Kidney epithelial cell (primary cell): ENCODE measurements around the gene ATP2B1. TPM values are rescaled to one million over a fixed set of nuclear protein-coding genes. Genes with fewer than 3 reads are reported as not detected.

Experiments used
- DNase-seq: peaks from one replicate; pipeline ENCODE4 v3.0.0-alpha.2; 2010; ENCODE audit warnings: low read depth
- H3K27me3 ChIP-seq: 2 replicates; pipeline ENCODE4 v1.6.0; 2011; ENCODE audit warnings: low read length; ENCODE audit not compliant: control insufficient read depth, insufficient read depth
- H3K36me3 ChIP-seq: 2 replicates; pipeline ENCODE4 v1.5.1; 2011; ENCODE audit warnings: low read length; ENCODE audit not compliant: control insufficient read depth, insufficient read depth
- H3K4me3 ChIP-seq: 2 replicates; pipeline ENCODE4 v1.5.1; 2011; ENCODE audit warnings: low read depth, mild to moderate bottlenecking, control low read depth, low read length
- CTCF ChIP-seq: IDR thresholded peaks from 2 replicates; pipeline ENCODE4 v1.5.1; 2011; ENCODE audit warnings: mild to moderate bottlenecking, moderate library complexity, low read length, control low read depth, inconsistent platforms; ENCODE audit not compliant: insufficient read depth, poor library complexity, severe bottlenecking
- total RNA-seq: library from RNA; depleted of rRNA; stranded (reverse); fragments of >200 nt; gene quantifications from 2 replicates; pipeline ENCODE4 v1.2.3, GENCODE V29; 2015

The ATP2B1 gene
- total RNA-seq, 1 donor from 2014 or later, result 45.9 TPM

GRCh38 chr12:89750389-89751351 lies 42.0 kb upstream of the ATP2B1 start:
- no peak overlapping the region for H3K4me3 ChIP-seq
- no peak for DNase-seq

GRCh38 chr12:89748791-89749190 lies 40.2 kb upstream of the ATP2B1 start:
- no peak for TF ChIP-seq CTCF
- H3K27me3 ChIP-seq, result no peaks in the 10 kb centered on the region
- no peaks in the 10 kb centered on the region for H3K36me3 ChIP-seq
- H3K4me3 ChIP-seq, result no peak overlapping the region
- no peak for DNase-seq

More at GRCh38 chr12:89750389-89751351, 42.0 kb upstream of the ATP2B1 start:
- TF ChIP-seq CTCF, result no peak
- Histone ChIP-seq H3K27me3 (no peaks in the 10 kb centered on the region), H3K36me3 (no peaks in the 10 kb centered on the region)

- Histone ChIP-seq H3K27me3 (no peaks in the 10 kb centered on the region), H3K36me3 (no peaks in the 10 kb centered on the region), H3K4me3 (no peak overlapping the region)
- TF ChIP-seq CTCF, result no peak
- no peak for DNase-seq
These were observed 36.6 kb upstream of the ATP2B1 start for GRCh38 chr12:89745286-89745685.

- TF ChIP-seq CTCF, result no peak
- Histone ChIP-seq H3K27me3 (no peaks in the 10 kb centered on the region), H3K4me3 (no peak overlapping the region), H3K36me3 (no peaks in the 10 kb centered on the region)
- no peak for DNase-seq
These were observed 33.8 kb upstream of the ATP2B1 start for GRCh38 chr12:89742337-89743022.

GRCh38 chr12:89740943-89741342 lies 32.3 kb upstream of the ATP2B1 start:
- H3K36me3 ChIP-seq, result no peaks in the 10 kb centered on the region
- no peak for TF ChIP-seq CTCF
- DNase-seq, result no peak
- H3K4me3 ChIP-seq, result no peak overlapping the region
- H3K27me3 ChIP-seq, result no peaks in the 10 kb centered on the region
